Activated CD8-positive, alpha-beta memory T cell treated with anti-CD3 and anti-CD28 coated beads for 48 hours (primary cell): ENCODE data around the gene CD99.
"Not testable (repeated sequence)": the region's sequence is repeated elsewhere in the genome, so short reads cannot be mapped to it uniquely, and the experiment has no call there.

ENCODE experiments used
- DNase-seq, 3 experiments: peaks; one replicate each; pipeline ENCODE4 v3.0.0-alpha.2; 2020; ENCODE audit warnings: low read depth in 2 of 3, low spot score in 2 of 3

CD99 gene

DNA sequence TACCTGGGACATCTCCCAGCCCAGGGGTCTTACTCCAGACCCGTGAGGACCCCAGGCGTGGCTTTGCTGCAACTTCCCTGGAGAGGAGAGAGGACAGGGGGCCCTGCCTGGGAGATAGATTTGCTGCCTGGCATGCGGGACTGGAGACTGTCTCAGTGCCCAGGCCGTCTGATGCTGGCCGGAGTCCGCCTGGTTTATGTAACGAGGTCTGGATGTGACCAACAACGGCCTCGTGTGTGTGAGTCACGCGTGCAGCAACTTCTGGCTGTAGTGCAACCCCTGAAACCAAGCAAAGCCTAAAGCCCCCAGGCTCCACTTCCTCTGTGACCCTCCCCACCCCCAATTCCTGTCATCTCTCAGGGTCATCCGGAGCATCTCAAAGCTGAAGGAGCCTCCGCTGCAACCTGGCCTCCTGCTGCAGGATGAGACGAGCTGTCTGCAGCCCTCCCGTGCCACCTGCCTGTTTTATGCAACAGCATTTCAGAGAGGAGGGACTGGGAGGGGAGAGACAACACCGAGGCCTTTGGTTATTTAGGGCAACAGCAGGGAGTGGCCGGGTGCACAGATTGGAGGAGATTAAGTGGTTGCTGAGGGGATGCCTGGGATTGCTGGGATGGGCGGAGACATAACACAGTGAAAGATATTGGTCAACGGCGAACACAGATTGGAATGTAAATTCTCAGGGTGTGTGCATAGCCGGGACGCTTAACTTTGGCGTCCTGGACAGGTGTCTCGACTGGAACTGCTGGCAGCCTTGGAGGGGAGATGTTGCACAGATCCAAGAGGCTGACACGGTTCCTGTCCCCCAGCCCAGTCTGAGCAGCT lies 76.7 kb downstream of the CD99 start:
- no peak for DNase-seq

DNA sequence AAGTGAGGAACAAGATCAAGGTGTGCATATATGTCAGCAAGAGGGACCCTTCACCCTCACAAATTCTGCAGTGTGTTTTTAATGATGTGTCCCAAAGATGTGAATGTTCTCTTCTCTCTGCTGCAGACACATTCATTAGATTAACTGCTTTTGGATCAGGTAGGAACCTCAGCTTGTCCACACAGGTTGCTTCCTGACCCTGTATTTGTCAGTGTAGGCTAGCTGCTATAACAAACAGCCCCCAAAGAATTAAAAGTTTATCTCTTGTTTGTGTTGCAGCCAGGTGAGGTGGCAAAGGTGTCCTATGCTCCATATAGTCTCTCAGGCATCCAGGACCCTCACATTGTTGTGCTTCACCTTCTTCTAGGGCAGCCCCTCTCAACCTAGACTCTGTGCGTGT lies 78.5 kb downstream of the CD99 start:
- DNase-seq, result no peak

DNA sequence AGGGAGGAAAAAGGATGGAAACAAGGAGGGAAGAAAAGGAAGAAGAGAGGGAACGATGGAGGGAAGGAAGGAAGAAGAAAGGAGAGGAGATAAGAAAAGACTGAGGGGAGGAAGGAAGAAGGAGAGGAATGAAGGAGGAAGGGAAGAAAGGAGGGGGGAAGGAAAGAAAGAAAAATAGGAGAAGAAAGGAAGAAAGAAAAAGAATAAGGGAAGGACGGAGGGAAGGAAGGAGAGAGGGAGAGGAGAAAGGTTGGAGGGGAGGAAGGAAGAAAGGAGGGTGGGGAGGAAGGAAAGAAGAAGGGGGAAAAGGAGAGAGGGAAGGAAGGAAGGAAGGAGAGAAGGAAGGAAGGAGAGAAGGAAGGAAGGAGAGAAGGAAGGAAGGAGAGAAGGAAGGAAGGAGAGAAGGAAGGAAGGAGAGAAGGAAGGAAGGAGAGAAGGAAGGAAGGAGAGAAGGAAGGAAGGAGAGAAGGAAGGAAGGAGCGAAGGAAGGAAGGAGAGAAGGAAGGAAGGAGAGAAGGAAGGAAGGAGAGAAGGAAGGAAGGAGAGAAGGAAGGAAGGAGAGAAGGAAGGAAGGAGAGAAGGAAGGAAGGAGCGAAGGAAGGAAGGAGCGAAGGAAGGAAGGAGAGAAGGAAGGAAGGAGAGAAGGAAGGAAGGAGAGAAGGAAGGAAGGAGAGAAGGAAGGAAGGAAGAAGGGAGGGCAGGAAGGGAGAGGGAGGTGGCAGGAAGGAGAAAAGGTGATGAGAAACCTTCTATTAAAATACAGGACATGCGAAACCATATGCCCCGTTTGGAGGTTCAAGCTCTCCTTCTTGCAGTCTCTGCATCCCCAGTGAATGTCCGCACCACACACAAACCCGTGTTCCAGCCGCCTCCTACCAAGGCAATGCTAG lies 82.3 kb downstream of the CD99 start:
- not testable (repeated sequence) for DNase-seq

DNA sequence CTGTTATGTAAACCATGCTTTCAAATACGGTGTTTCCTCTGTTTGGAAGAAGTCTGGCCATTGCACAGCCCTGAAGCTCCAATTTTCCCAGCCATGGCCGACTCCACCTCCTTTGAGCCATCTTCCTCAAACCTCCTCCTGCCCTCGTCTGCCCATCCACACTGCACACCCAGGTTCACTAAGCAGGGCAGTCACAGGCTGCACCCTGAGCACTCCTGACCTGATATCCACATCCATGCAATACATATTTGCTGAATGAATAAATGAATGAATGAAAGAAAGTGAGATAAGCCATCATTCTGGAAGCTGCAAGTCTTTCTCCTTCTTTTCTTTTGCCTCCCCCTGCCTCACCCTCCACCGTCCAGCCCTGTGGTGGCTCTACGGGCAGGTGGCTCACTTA lies 83.0 kb downstream of the CD99 start:
- no peak for DNase-seq

DNA sequence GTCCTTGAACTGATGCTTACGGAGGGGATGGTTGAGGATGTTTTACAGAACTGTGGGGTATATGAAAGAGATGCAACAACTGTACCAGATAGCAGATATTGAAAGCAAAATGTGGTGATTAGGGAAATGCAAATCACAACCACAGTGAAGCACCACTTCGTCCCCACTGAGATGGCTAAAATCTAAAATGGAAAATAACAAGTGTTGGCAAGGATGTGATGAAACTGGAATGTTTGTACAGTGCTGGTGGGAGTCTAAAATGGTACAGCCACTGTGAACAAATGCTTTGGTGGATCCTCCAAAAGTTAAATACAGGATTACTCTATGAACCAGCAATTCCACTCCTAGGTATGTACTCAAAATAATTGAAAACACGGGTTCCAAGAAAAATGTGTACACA lies 83.7 kb downstream of the CD99 start:
- DNase-seq, result no peak

DNA sequence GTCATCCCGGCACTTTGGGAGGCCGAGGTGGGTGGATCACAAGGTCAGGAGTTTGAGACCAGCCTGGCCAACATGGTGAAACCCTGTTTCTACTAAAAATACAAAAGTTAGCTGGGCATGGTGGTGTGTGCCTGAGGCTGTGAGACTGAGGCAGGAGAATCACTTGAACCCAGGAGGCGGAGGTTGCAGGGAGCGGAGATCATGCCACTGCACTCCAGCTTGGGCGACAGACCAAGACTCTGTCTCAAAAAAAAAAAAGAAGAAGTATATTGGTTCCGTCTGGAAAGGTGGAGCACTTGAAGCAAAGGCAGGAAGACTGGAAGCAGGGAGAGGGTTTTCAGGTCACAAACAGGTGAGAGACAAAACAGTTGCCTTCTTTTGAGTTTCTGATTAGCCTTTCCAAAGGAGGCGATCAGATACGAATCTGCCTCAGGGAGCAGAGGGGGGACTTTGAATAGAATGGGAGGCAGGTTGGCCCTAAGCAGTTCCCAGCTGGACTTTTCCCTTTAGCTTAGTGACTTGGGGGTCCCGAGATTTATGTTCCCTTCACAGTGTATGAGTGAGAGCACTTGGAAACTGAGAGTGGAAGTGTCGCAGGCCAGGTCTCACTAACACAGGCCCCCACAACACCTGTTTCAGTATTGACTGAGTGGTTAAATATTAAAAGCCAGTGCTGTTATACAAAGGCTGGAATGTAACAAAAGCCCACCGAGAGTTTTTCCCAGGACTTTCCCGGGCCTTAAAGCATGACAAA lies 89.6 kb downstream of the CD99 start:
- DNase-seq, result not testable (repeated sequence)

DNA sequence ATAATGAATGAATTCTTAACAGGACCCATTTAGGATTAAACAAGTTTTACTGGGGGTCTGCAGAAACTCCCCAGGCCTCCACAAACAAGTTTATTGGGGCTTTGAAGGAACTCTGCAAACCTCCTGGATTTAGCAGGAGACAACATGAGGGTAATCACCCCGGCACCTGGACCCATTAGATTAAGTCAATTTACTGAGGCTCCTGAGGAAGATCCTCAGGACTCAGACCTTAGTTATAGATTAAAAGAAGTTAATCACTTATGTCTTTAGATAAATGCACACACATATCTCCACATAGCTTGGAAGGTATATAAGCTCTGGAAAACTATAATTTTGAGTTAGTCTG lies 90.1 kb downstream of the CD99 start:
- no peak for DNase-seq

DNA sequence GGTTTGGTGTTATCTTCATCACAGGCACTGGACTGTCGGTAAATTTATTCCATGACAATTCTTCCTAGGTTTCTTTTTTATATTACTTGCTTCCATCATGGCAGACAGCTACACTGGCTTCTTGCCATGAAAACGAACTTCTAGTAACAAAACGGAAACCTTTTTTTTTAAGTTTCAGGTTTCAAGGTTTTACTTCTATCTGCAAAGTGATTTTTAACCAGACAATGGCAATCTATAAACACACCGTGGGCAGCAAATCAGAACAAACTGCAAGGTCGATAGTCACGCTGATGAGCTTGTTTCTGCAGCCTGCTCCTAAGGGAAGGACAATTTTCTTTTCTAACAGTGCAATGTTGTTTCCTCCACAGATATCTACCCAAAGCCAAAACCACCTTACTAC lies 90.6 kb downstream of the CD99 start:
- DNase-seq, result no peak

DNA sequence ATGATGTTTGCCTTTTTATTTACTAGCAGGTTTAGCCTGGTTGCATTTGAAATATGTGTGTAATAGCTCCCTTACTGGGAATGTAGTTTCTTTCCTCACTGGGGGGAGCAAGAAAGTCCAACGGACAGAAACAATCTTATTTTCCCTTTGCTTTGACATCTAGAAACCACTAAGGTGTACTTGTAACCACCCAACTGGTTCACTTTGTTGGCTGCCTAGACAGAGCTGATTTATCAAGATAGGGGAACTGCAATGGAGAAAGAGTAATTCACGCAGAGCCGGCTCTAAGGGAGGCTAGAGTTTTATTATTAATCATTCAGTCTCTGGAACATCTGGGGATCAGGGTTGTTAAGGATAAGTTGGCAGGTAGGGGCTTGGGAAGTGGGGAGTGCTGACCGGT lies 91.1 kb downstream of the CD99 start:
- DNase-seq, result no peak

DNA sequence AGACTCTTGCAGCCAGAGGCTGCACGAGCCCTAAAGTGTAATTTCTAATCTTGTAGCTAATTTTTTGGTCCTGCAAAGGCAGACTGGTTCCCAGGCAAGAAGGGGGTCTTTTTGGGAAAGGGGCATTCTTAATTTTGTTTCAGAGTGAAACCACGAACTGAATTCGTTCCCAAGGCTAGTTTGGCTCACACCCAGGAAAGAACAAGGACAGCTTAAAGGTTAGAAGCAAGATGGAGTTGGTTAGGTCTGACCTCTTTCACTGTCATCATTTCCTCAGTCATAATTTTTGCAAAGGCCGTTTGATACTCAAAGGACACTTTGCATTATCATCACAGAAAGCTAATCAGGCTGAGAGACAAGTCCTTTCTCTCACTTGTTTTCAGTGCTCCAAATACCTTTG lies 91.7 kb downstream of the CD99 start:
- DNase-seq, result no peak

DNA sequence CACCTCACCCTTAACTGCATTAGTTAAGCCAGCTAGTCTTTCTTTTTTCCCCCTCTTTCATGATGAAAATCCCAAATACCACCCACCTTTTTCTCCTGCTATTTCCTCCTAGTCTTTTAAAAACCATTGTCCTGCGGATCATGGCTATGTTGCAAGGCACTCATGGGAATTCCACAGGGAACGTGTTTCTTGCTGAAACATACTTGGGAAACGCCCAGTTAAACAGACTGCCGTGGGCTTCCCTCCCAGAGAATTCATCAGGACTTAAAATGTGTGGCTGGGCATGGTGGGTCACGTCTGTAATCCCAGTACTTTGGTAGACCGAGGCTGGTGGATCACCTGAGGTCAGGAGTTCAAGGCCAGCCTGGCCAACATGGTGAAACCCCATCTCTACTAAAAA lies 92.9 kb downstream of the CD99 start:
- no peak for DNase-seq

DNA sequence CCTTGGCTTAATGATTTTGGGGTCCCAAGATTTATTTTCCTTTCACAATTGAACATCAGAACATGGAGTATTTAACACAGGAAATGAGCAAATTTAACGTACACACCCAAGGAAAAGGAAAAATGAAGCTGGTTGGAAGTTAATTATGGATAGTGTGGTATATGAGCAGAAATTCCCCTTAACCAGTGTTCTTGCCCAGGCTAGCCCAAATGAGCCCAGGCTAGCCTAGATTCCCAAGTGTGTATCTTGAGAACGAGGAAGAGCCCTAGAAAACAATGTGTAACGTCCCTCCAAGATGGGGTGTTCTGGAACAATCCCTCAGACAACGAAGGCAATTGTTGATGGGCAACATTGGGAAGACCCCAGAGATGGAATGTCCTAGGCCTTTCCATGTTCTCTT lies 94.4 kb downstream of the CD99 start:
- DNase-seq, result no peak

DNA sequence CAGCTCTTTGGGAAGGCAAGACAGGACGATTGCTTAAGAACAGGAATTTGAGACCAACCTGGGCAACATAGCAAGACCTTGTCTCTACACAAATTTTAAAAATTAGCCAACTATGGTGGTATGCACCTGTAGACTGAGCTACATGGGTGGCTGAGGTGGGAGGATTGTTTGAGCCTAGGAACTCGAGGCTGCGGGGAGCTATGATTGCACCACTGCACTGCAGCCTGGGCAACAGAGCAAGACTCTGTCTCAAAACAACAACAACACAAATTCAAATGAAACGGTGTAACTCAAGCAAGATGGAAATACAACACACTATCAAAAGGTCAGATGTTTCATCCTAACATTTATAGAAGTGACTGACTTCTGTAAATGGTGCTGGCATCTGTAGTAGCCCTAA lies 97.9 kb downstream of the CD99 start:
- DNase-seq, result no peak

DNA sequence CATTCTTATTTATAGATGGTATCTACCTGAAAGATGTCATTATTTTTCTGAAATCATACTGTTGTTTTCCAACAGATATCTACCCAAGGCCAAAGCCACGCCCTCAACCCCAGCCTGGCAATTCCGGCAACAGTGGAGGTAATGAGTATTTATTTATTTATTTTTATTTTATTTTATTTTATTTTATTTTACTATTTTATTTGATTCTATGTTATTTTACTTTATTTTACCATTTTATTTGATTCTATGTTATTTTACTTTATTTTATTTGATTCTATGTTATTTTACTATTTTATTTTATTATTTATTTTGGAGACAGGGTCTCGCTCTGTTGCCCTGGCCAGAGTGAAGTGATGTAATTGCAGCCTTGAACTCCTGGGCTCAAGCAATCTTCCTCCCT lies 98.5 kb downstream of the CD99 start:
- no peak for DNase-seq
